COLO829 (cell line): Measurements from ENCODE around the gene QSOX2.

Experiments
- DNase-seq: peaks from one replicate; pipeline ENCODE4 v3.0.0; 2012; ENCODE audit warnings: low spot score

QSOX2 gene

GRCh38 chr9:136222166-136222905 lies 23.3 kb downstream of the QSOX2 start:
- DNase-seq: no peak

GRCh38 chr9:136220017-136220729 lies 25.4 kb downstream of the QSOX2 start:
- DNase-seq: no peak

DNA sequence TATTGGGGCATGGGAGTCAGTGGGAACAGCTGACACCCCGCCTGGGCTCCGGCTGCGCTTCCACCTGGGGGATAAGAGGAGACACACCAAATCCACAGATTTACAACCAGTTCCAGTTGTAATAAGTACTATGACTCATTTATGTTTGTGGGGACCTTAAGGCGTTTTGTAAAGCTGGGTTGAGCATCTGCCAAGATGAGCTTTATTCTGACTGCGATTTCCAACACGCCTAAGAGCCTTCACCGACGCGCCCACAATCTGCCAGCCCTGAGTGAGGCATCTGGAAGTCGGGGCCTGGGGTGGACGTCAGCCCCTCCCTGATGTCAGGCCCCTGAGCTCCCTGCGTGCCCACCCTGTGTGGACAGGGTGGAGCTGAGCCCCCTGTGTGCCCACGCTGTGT lies 26.3 kb downstream of the QSOX2 start:
- no peak for DNase-seq

GRCh38 chr9:136218673-136219072 lies 26.9 kb downstream of the QSOX2 start:
- DNase-seq: no peak

GRCh38 chr9:136218271-136218670 lies 27.3 kb downstream of the QSOX2 start:
- DNase-seq: no peak

GRCh38 chr9:136216541-136217244 lies 28.9 kb downstream of the QSOX2 start:
- no peak for DNase-seq

DNA sequence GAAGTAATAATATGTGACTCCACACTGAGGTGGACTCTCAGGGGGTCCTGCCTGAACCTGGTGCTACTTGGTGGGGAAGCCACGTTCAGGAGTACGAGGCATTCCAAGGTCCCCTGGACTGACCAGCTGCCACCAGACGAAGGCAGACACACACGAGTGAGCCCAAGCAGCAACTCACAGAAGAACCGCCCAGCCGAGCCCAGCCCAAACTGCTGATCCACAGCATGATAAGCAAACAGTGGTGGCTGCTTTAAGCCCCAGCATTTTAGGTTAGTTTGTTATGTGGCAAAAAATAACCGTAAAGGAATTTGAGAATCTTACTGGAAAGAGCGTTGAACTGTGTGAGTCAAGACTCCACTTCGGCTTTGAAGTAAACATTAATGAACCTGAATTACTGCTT lies 31.9 kb downstream of the QSOX2 start:
- no peak for DNase-seq

DNA sequence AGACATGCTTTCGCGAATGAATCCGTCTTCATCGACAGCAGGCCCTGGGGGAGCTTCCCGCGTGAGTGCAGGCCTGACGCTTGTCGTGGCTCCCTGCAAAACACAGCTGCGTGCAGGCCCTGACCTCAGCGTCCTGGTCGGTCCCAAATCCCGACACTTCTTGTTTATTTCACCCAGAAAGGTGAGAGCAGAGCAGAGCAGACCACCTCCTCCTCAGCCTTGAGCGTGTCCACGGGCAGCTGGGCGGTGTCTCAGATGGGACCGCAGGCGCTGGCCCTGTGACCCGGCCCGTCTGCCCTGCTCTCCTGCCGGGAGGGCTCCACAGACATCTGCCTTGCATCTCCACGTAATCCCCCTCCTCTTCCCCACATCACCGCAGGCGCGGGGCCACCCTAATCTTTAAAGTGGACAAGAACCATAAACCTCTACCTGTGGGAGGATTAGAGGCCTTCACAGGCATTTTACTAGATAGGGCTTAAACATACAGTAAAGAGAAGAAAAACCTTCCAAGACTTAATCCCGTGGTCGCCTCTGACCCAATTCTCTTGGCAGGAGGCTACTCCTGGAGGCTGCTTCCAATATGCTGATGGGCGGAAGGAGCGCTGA lies 33.2 kb downstream of the QSOX2 start:
- DNase-seq: no peak

DNA sequence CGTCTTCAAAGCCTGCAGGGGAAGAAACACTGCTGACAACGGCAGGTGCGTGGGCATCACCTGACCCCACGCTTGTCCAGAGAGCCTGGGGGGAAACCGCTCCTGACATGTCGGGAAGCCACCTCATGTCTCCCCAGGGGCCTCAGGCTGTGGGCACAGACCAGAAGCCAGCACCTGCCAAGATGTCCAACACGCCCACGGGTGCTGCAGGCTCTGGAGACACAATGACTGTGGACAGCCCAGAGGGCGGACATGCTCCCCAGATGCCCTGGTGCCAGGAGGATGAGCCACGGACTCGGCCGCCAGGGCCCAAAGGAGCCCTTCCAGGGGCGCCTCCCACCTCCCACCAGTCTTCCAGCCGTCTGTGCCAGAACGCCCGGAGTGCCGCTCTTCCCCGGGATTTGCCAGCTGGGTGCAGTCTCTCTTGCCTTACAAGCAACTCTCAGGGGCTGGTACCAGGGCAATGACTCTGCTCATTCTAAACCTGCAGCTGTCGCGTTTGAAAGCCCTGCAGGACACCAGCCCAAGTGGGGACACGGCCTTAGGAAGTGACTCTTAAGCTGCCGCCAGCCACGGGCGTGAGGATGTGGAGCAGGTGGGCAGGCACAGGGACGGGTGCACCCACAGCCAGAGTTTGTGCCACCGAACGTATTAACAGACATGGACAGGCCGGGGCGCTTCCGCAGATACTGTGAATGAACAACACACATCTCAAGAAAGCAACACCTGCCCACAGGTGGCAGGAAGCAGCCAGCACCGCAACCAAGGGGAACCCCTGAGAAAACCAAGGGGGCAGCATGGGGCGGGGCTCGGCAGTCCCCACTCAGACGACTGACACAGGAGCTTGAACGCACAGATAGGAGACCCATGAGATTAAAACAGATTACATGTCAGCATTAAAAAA lies 33.9 kb downstream of the QSOX2 start:
- no peak for DNase-seq

GRCh38 chr9:136211006-136211405 lies 34.6 kb downstream of the QSOX2 start:
- no peak for DNase-seq

DNA sequence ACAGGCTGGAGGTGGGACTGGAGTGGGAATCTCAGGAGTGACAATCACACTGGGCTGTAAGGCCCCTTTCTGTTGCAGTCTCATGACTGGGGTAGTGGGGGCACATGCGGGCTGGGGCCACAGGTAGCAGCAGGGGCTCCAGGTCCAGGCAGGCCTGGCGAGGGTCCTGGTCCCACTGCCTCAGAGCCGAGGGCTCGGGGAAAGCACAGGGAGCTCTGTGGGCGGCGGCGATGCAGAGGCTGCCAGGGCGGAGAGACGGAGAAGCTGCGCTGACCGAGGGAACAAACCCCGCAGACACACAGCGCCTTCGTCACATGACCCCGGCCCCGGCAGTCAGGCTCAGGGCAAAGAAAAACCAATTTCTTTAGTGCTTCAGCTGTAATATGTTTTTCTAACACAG lies 35.3 kb downstream of the QSOX2 start:
- no peak for DNase-seq

GRCh38 chr9:136209786-136210185 lies 35.8 kb downstream of the QSOX2 start:
- DNase-seq: no peak

- DNase-seq: no peak
Observed at GRCh38 chr9:136209232-136209631, 36.4 kb downstream of the QSOX2 start.

- no peak for DNase-seq
Observed at GRCh38 chr9:136208675-136209074, 36.9 kb downstream of the QSOX2 start.

DNA sequence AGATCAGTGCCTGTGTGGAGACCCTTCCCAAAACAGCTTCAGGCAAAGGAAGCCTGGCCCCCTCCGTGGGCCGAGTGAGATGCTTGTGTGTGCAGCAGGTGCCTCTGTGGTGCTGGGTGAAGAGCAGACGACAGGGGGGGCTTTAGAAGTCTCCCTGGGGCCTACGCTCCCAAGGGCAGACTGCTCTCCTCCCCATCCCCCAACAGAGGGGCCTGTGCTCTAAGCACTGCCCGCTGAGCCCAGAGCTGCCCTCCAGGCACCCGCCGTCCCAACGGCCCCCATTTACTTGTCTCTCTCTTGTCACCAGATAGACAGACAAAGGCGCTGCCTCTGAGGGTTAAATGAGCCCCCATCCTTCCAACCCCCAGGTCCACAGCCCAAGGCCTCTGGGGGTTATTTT lies 38.0 kb downstream of the QSOX2 start:
- no peak for DNase-seq

DNA sequence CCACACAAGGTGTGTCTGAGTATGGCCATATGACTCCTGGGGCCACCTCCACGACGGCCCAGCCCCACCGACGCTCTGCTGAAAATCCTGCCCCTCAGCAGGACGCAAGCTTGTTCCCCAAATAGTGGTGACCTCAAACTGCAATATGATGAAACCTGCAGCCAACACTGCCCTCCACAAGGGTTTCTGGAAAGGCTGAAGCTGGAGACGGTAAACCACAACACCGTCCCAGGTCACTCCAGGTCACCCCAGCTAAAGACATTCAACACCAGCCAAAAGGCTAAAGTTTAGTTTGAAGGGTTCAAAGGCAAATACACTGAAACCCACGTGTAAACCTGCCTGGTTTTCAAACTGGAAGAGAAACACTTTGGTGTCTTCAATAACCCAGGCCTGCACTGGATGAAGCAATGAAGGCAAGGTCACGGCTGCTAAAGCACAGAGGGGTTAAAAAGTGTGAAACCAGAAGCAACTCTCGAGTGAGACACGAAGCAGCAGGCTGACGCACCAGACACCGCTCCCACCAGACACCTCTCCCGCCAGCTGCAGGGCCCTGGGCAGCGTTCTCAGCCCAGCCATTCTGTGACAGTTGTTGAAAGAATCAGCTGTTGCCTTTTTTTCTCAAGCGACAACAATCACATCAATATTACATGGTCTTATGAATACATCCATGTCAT lies 38.9 kb downstream of the QSOX2 start:
- no peak for DNase-seq

DNA sequence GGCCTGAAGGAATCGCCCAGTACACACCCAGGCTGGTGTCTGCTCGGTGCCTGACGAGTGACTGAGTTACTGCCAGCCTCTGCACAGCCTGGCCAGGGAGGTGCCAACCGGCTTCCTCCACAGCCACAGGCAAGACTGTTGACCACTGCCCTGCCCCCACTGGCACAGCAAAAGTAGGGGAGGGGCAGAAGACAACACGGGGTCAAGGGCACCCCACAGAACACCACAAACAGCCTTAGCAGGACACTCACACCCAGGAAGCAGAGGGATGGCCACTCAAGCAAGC lies 40.0 kb downstream of the QSOX2 start:
- no peak for DNase-seq

- peak; percentile 39 for DNase-seq
Observed at GRCh38 chr9:136204838-136205706, 40.5 kb downstream of the QSOX2 start, which contains the start of gene LHX3. Gene LHX3, minus strand, starts transcription at chr9:136205128. Its CDS starts 116 bp downstream, at chr9:136205012.

GRCh38 chr9:136204145-136204805 lies 41.3 kb downstream of the QSOX2 start:
- no peak for DNase-seq
